ENCODE results near the gene TCOF1. TPM values are rescaled to one million over a fixed set of nuclear protein-coding genes. Genes with fewer than 3 reads are reported as not detected.

TCOF1 gene
- total RNA-seq, 1 donor from 2014 or later = 91.1 TPM

GRCh38 chr5:150400316-150401075, 43.0 kb downstream of the TCOF1 start:
- Mint-ChIP-seq H3K27me3 (ENCODE audit: low read depth) (no peaks in the 10 kb centered on the region), H3K4me3 (no peak overlapping the region), H3K27ac (ENCODE audit: unreplicated experiment) (no peak overlapping the region), H3K9me3 (no peaks in the 10 kb centered on the region), H3K4me1 (no peaks in the 10 kb centered on the region), H3K36me3 (ENCODE audit: low read depth) (peaks cover 13% of the 10 kb centered on the region)
- no peak for DNase-seq (ENCODE audit: low read depth, low spot score)
- TF ChIP-seq CTCF (conservative IDR thresholded peaks at IDR 0.05) = no peak

- Mint-ChIP-seq H3K27me3 (ENCODE audit: low read depth) (no peaks in the 10 kb centered on the region), H3K4me3 (no peak overlapping the region), H3K36me3 (ENCODE audit: low read depth) (peaks cover 12% of the 10 kb centered on the region), H3K4me1 (no peaks in the 10 kb centered on the region), H3K9me3 (no peaks in the 10 kb centered on the region), H3K27ac (ENCODE audit: unreplicated experiment) (no peak overlapping the region)
- no peak for DNase-seq (ENCODE audit: low read depth, low spot score)
- no peak for TF ChIP-seq CTCF (conservative IDR thresholded peaks at IDR 0.05)
These were observed 43.5 kb downstream of the TCOF1 start for GRCh38 chr5:150401076-150401375.

GRCh38 chr5:150401376-150402228, 44.1 kb downstream of the TCOF1 start:
- H3K9me3 Mint-ChIP-seq = no peaks in the 10 kb centered on the region
- peak overlapping the region; percentile 83 for H3K27ac Mint-ChIP-seq (ENCODE audit: unreplicated experiment)
- TF ChIP-seq CTCF (conservative IDR thresholded peaks at IDR 0.05) = no peak
- peaks cover 6% of the 10 kb centered on the region for H3K36me3 Mint-ChIP-seq (ENCODE audit: low read depth)
- H3K4me3 Mint-ChIP-seq = no peak overlapping the region
- no peak for DNase-seq (ENCODE audit: low read depth, low spot score)
- no peaks in the 10 kb centered on the region for H3K4me1 Mint-ChIP-seq
- H3K27me3 Mint-ChIP-seq (ENCODE audit: low read depth) = no peaks in the 10 kb centered on the region

- no peak for DNase-seq (ENCODE audit: low read depth, low spot score)
These were observed 44.8 kb downstream of the TCOF1 start for GRCh38 chr5:150402229-150402773.

More at GRCh38 chr5:150402229-150402773, 44.8 kb downstream of the TCOF1 start:
- Mint-ChIP-seq H3K27me3 (ENCODE audit: low read depth) (no peaks in the 10 kb centered on the region), H3K4me1 (no peaks in the 10 kb centered on the region), H3K4me3 (no peak overlapping the region), H3K36me3 (ENCODE audit: low read depth) (peaks cover 6% of the 10 kb centered on the region), H3K9me3 (no peaks in the 10 kb centered on the region), H3K27ac (ENCODE audit: unreplicated experiment) (no peak overlapping the region)
- TF ChIP-seq CTCF (conservative IDR thresholded peaks at IDR 0.05) = no peak

Data from neural crest cell (in vitro differentiated cells).